ENCODE results near the gene DISC1.
"Not testable (repeated sequence)": the region's sequence is repeated elsewhere in the genome, so short reads cannot be mapped to it uniquely, and the experiment has no call there.

The DISC1 gene

DNA sequence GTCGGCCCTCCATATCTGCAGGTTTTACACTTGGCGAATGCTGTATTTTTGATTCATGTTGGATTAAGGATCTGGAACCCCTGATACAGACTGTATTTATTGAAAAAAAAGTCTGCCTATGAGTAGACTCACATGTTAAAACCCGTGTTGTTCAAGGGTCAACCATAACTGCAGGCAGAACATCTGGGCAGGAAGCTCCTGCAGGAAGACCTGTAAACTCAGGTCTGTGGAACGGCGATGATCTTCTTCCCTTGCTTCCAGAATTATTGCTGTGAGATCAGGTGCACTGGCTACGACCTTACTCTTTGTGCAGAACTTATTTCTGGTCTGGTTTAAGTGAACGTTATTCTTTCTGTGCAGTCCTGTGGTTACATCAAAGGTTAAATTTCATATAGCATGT is 96.6 kb downstream of the DISC1 start:
- Histone ChIP-seq H3K36me3 (ENCODE audit: control insufficient read depth in 2 of 2, insufficient read depth in 2 of 2, low read length in 2 of 2) (peaks cover 0 to 2% of the 10 kb centered on the region in 2 donors), H3K9ac (ENCODE audit: low read depth in 1 of 2, low read length in 2 of 2) (no peak overlapping the region), H3K4me3 (ENCODE audit: low read length in 2 of 2) (no peak overlapping the region), H3K27ac (ENCODE audit: low read depth in 2 of 2, low read length in 2 of 2) (no peak overlapping the region), H3K9me3 (ENCODE audit: control insufficient read depth in 2 of 2, low read length in 2 of 2) (no peaks in the 10 kb centered on the region), H3K27me3 (ENCODE audit: control insufficient read depth in 2 of 2, insufficient read depth in 2 of 2, low read length in 2 of 2) (no peaks in the 10 kb centered on the region), H3K4me1 (ENCODE audit: control insufficient read depth in 2 of 2, insufficient read depth in 2 of 2, low read length in 2 of 2) (no peaks in the 10 kb centered on the region)

DNA sequence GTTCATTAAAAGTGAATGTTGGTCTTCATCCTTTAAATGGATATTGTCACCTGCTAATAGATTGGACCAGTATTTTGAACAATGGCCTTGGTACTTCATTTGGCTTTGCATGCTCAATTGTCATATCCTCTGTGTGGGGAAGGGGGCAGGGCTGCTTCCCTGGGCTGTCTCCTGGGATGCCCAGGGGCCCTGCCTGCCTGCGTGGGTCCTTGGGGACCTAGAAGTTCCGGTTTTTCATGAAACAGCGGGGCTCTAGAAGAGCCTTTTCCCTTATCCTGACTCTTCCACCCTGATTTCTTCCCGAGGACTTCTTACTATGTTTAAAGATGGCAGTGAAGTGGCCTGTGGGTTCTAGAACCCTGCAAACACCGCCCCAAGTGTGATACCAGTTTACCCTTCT is 97.5 kb downstream of the DISC1 start:
- Histone ChIP-seq H3K4me1 (ENCODE audit: control insufficient read depth in 2 of 2, insufficient read depth in 2 of 2, low read length in 2 of 2) (no peaks in the 10 kb centered on the region), H3K9ac (ENCODE audit: low read depth in 1 of 2, low read length in 2 of 2) (no peak overlapping the region), H3K27ac (ENCODE audit: low read depth in 2 of 2, low read length in 2 of 2) (no peak overlapping the region), H3K9me3 (ENCODE audit: control insufficient read depth in 2 of 2, low read length in 2 of 2) (no peaks in the 10 kb centered on the region), H3K27me3 (ENCODE audit: control insufficient read depth in 2 of 2, insufficient read depth in 2 of 2, low read length in 2 of 2) (no peaks in the 10 kb centered on the region), H3K4me3 (ENCODE audit: low read length in 2 of 2) (no peak overlapping the region), H3K36me3 (ENCODE audit: control insufficient read depth in 2 of 2, insufficient read depth in 2 of 2, low read length in 2 of 2) (peaks cover 0 to 2% of the 10 kb centered on the region in 2 donors)

DNA sequence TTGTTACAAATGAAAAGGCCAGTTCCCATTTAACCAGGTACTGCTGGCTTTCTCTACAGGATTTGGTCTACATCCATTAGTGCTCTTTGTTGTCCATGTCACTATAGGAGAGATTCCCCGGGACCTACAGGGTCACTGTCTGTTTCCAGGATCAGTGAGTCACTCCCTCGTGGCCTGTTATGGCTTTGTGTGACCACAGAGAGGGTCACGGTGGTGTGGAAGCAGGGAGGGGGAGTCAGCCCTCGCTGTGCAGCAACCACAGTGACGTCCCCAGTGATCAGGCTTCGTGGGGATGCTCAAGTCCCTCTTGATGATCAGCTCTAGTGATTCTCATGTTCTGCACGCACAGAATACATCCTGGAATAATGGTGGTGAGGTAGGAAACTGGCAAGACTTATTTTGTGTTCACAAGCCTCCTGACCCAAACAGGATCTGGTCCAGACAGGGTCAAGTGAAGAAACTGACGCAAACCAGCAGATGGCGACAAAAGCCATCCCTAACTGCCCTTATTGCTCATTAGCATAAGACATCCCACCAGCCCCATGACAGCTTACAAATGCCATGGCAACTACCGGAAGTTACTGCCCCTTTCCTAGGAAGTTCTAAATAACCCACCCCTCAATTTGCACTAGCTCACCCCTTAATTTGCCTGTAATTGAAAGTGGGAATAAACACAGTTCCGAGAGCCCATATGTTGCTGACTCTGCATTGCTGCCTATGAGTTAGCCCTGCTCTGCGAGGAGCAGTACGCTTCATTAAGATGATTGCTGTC is 98.5 kb downstream of the DISC1 start:
- no peaks in the 10 kb centered on the region for H3K4me1 ChIP-seq (ENCODE audit: control insufficient read depth in 2 of 2, insufficient read depth in 2 of 2, low read length in 2 of 2)
- H3K27me3 ChIP-seq (ENCODE audit: control insufficient read depth in 2 of 2, insufficient read depth in 2 of 2, low read length in 2 of 2) = no peaks in the 10 kb centered on the region
- H3K9me3 ChIP-seq (ENCODE audit: control insufficient read depth in 2 of 2, low read length in 2 of 2) = no peaks in the 10 kb centered on the region

DNA sequence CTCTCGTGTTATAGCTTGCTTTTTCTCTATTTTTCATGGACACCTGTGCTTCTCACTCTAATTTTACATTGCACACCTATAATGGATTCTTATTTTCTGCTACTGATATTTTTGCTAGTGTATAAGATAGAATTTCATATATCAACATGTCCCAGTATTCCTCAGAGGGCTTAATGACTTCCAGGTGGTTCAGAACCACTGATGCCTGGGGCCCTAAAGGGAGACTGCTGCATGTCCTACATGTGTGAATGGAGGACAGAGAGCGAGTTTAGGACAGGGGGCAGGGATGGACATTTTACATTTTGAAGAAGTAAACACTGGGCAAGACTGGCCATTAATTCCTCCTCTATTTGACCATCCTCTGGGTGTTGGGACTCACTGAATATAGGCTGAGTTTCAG is 100.6 kb downstream of the DISC1 start:
- Histone ChIP-seq H3K27ac (ENCODE audit: low read depth in 2 of 2, low read length in 2 of 2) (no peak overlapping the region), H3K27me3 (ENCODE audit: control insufficient read depth in 2 of 2, insufficient read depth in 2 of 2, low read length in 2 of 2) (no peaks in the 10 kb centered on the region), H3K9ac (ENCODE audit: low read depth in 1 of 2, low read length in 2 of 2) (no peak overlapping the region), H3K4me3 (ENCODE audit: low read length in 2 of 2) (no peak overlapping the region), H3K9me3 (ENCODE audit: control insufficient read depth in 2 of 2, low read length in 2 of 2) (no peaks in the 10 kb centered on the region), H3K4me1 (ENCODE audit: control insufficient read depth in 2 of 2, insufficient read depth in 2 of 2, low read length in 2 of 2) (no peaks in the 10 kb centered on the region), H3K36me3 (ENCODE audit: control insufficient read depth in 2 of 2, insufficient read depth in 2 of 2, low read length in 2 of 2) (peaks cover 0 to 2% of the 10 kb centered on the region in 2 donors)

More for the DNA sequence above, 98.5 kb downstream of the DISC1 start:
- no peak overlapping the region for H3K4me3 ChIP-seq (ENCODE audit: low read length in 2 of 2)
- no peak overlapping the region for H3K9ac ChIP-seq (ENCODE audit: low read depth in 1 of 2, low read length in 2 of 2)
- H3K36me3 ChIP-seq (ENCODE audit: control insufficient read depth in 2 of 2, insufficient read depth in 2 of 2, low read length in 2 of 2) = peaks cover 0 to 2% of the 10 kb centered on the region in 2 donors
- H3K27ac ChIP-seq (ENCODE audit: low read depth in 2 of 2, low read length in 2 of 2) = no peak overlapping the region

DNA sequence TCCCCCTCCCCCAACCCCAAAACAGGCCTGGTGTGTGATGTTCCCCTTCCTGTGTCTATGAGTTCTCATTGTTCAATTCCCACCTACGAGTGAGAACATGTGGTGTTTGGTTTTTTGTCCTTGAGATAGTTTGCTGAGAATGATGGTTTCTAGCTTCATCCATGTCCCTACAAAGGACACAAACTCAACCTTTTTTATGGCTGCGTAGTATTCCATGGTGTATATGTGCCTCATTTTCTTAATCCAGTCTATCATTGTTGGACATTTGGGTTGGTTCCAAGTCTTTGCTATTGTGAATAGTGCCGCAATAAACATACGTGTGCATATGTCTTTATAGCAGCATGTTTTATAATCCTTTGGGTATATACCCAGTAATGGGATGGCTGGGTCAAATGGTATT is 102.4 kb downstream of the DISC1 start:
- not testable (repeated sequence) for H3K4me1 ChIP-seq (ENCODE audit: control insufficient read depth in 2 of 2, insufficient read depth in 2 of 2, low read length in 2 of 2); H3K4me3 ChIP-seq (ENCODE audit: low read length in 2 of 2); H3K27ac ChIP-seq (ENCODE audit: low read depth in 2 of 2, low read length in 2 of 2); H3K9me3 ChIP-seq (ENCODE audit: control insufficient read depth in 2 of 2, low read length in 2 of 2); H3K36me3 ChIP-seq (ENCODE audit: control insufficient read depth in 2 of 2, insufficient read depth in 2 of 2, low read length in 2 of 2); H3K9ac ChIP-seq (ENCODE audit: low read depth in 1 of 2, low read length in 2 of 2); H3K27me3 ChIP-seq (ENCODE audit: control insufficient read depth in 2 of 2, insufficient read depth in 2 of 2, low read length in 2 of 2)

DNA sequence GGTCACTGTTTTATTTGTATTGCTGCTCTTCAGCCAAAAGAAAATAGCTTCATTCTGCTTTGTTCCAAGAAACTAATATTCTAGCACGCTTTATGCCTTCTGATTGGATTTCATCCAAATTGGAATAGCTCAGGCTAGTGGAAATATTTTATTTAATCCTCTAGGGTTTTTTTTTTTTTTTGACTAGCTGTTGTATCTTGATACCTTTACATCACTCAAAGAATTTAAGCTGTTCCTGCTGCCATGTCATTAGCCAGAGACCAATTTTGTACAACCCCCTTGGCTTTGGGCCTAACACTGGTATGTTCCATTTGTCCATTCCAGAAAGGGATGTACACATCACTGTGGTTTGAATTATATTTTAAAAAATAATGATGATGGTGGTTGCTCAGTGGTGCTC is 103.0 kb downstream of the DISC1 start:
- H3K9me3 ChIP-seq (ENCODE audit: control insufficient read depth in 2 of 2, low read length in 2 of 2) = no peaks in the 10 kb centered on the region
- no peak overlapping the region for H3K4me3 ChIP-seq (ENCODE audit: low read length in 2 of 2)
- no peak overlapping the region for H3K9ac ChIP-seq (ENCODE audit: low read depth in 1 of 2, low read length in 2 of 2)
- no peaks in the 10 kb centered on the region for H3K27me3 ChIP-seq (ENCODE audit: control insufficient read depth in 2 of 2, insufficient read depth in 2 of 2, low read length in 2 of 2)
- H3K36me3 ChIP-seq (ENCODE audit: control insufficient read depth in 2 of 2, insufficient read depth in 2 of 2, low read length in 2 of 2) = no peaks in the 10 kb centered on the region
- H3K27ac ChIP-seq (ENCODE audit: low read depth in 2 of 2, low read length in 2 of 2) = no peak overlapping the region
- no peaks in the 10 kb centered on the region for H3K4me1 ChIP-seq (ENCODE audit: control insufficient read depth in 2 of 2, insufficient read depth in 2 of 2, low read length in 2 of 2)

DNA sequence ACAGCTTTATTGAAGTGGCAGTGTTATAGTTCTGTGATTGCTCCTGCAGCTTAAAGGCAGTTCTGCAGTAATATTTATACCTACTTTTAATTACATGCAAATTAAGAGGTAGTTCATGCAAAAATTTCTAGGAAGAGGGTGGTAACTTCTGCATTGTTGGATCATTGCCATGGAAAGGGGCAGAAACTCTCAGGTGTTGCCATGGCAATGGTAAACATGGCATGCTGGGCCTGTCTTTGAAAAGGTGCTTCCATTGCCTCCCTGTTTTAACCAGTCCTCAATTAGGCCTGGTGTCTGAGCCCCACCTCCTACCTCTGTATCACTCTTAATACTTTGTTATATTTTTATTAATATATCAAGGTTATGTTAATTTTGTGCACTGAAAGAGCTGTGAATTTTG is 104.7 kb downstream of the DISC1 start:
- Histone ChIP-seq H3K27me3 (ENCODE audit: control insufficient read depth in 2 of 2, insufficient read depth in 2 of 2, low read length in 2 of 2) (no peaks in the 10 kb centered on the region), H3K4me1 (ENCODE audit: control insufficient read depth in 2 of 2, insufficient read depth in 2 of 2, low read length in 2 of 2) (no peaks in the 10 kb centered on the region), H3K27ac (ENCODE audit: low read depth in 2 of 2, low read length in 2 of 2) (no peak overlapping the region), H3K9ac (ENCODE audit: low read depth in 1 of 2, low read length in 2 of 2) (no peak overlapping the region), H3K9me3 (ENCODE audit: control insufficient read depth in 2 of 2, low read length in 2 of 2) (no peaks in the 10 kb centered on the region), H3K36me3 (ENCODE audit: control insufficient read depth in 2 of 2, insufficient read depth in 2 of 2, low read length in 2 of 2) (no peaks in the 10 kb centered on the region), H3K4me3 (ENCODE audit: low read length in 2 of 2) (no peak overlapping the region)

DNA sequence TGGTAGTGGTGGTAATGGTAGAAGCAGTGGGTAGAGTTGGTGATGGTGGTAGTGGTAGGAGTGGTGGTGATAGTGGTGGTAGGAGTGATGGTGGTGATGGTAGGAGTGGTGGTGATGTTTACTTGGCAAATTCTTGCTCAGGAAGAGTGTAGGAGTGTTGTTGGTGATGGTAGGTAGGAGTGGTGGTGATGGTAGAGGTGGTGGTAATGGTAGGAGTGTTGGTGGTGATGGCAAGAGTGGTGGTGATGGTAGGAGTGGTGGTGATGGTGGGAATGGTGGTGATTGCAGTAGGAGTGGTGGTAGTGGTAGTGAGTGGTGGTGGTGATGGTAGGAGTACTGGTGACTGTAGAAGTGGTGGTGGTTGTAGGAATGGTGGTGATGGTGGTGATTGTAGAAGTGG is 106.5 kb downstream of the DISC1 start:
- Histone ChIP-seq H3K9me3 (ENCODE audit: control insufficient read depth in 2 of 2, low read length in 2 of 2) (no peaks in the 10 kb centered on the region), H3K4me1 (ENCODE audit: control insufficient read depth in 2 of 2, insufficient read depth in 2 of 2, low read length in 2 of 2) (no peaks in the 10 kb centered on the region), H3K36me3 (ENCODE audit: control insufficient read depth in 2 of 2, insufficient read depth in 2 of 2, low read length in 2 of 2) (no peaks in the 10 kb centered on the region), H3K4me3 (ENCODE audit: low read length in 2 of 2) (no peak overlapping the region), H3K27ac (ENCODE audit: low read depth in 2 of 2, low read length in 2 of 2) (no peak overlapping the region), H3K27me3 (ENCODE audit: control insufficient read depth in 2 of 2, insufficient read depth in 2 of 2, low read length in 2 of 2) (no peaks in the 10 kb centered on the region), H3K9ac (ENCODE audit: low read depth in 1 of 2, low read length in 2 of 2) (no peak overlapping the region)

DNA sequence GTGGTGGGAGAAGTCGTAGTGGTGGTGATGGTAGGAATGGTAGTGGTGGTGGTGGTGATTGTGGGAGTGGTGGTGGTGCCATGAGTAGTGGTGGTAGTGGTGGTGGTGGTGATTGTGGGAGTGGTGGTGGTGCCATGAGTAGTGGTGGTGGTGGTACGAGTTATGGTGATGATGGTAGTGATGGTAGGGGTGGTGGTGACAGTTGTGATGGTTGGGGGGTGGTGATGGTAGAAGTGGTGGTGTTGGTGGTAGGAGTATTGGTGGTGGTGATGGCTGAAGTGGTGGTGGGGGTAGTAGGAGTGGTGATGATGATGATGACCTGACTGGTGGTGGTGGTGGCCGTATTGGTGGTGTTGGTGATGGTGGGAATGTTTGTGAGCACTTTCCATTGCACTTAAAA is 107.1 kb downstream of the DISC1 start:
- Histone ChIP-seq H3K4me1 (ENCODE audit: control insufficient read depth in 2 of 2, insufficient read depth in 2 of 2, low read length in 2 of 2) (no peaks in the 10 kb centered on the region), H3K27me3 (ENCODE audit: control insufficient read depth in 2 of 2, insufficient read depth in 2 of 2, low read length in 2 of 2) (no peaks in the 10 kb centered on the region), H3K4me3 (ENCODE audit: low read length in 2 of 2) (no peak overlapping the region), H3K9ac (ENCODE audit: low read depth in 1 of 2, low read length in 2 of 2) (no peak overlapping the region), H3K36me3 (ENCODE audit: control insufficient read depth in 2 of 2, insufficient read depth in 2 of 2, low read length in 2 of 2) (no peaks in the 10 kb centered on the region), H3K27ac (ENCODE audit: low read depth in 2 of 2, low read length in 2 of 2) (no peak overlapping the region), H3K9me3 (ENCODE audit: control insufficient read depth in 2 of 2, low read length in 2 of 2) (no peaks in the 10 kb centered on the region)

DNA sequence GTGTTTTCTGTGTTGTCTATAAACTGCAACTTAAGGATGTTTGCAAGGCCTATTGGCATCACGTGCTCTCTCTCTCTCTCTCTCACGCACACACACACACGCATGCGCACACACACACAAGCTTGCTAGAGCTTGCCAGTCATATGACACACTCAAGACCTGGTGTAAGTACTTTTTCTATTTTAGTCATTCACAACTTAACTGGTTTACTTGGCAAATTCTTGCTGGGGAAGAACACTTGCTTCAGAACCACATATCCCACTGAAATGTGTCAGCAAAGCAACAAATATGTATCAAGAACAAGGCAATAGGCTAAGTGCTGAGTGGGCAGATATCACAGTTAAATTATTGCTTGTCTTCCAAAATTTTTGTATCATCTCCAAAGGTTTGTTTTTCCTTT is 107.8 kb downstream of the DISC1 start:
- H3K9ac ChIP-seq (ENCODE audit: low read depth in 1 of 2, low read length in 2 of 2) = no peak overlapping the region
- no peaks in the 10 kb centered on the region for H3K36me3 ChIP-seq (ENCODE audit: control insufficient read depth in 2 of 2, insufficient read depth in 2 of 2, low read length in 2 of 2)
- no peak overlapping the region for H3K4me3 ChIP-seq (ENCODE audit: low read length in 2 of 2)
- H3K27ac ChIP-seq (ENCODE audit: low read depth in 2 of 2, low read length in 2 of 2) = no peak overlapping the region
- no peaks in the 10 kb centered on the region for H3K27me3 ChIP-seq (ENCODE audit: control insufficient read depth in 2 of 2, insufficient read depth in 2 of 2, low read length in 2 of 2)
- no peaks in the 10 kb centered on the region for H3K9me3 ChIP-seq (ENCODE audit: control insufficient read depth in 2 of 2, low read length in 2 of 2)
- H3K4me1 ChIP-seq (ENCODE audit: control insufficient read depth in 2 of 2, insufficient read depth in 2 of 2, low read length in 2 of 2) = no peaks in the 10 kb centered on the region
